K562 (cell line): Measurements from ENCODE around the gene GIT2. TPM values are rescaled to one million over a fixed set of nuclear protein-coding genes. Genes with fewer than 3 reads are reported as not detected.

Source experiments
- CXXC5 ChIP-seq: fragments of 250-450 bp; sonication (Bioruptor Pico); IDR thresholded peaks from 2 replicates; pipeline ENCODE4 v1.8.0; 2022; ENCODE audit warnings: inconsistent platforms, mild to moderate bottlenecking, moderate library complexity
- HBP1 ChIP-seq: fragments of 450-650 bp; formaldehyde crosslinking; IDR thresholded peaks from 2 replicates; pipeline ENCODE4 v1.4.0; 2022; ENCODE audit warnings: missing genetic modification characterization
- MAX ChIP-seq: sonication (generic); formaldehyde crosslinking; IDR thresholded peaks from 2 replicates; pipeline ENCODE4 v1.9.0; 2022; ENCODE audit warnings: mild to moderate bottlenecking, missing genetic modification reagents
- MAZ ChIP-seq, 2 experiments: fragments of 450-650 bp in 1 of 2; sonication (generic) in 1 of 2; formaldehyde crosslinking; IDR thresholded peaks in 1 of 2; conservative IDR thresholded peaks in 1 of 2; 2 replicates each; pipeline versions ENCODE4 v1.4.0 to v1.5.0; 2020; ENCODE audit warnings: mild to moderate bottlenecking in 1 of 2, missing genetic modification reagents in 1 of 2
- NR2C2 ChIP-seq, 2 experiments: fragments of 200-800 bp in 1 of 2; sonication (Bioruptor generic) in 1 of 2; sonication (generic) in 1 of 2; formaldehyde crosslinking in 1 of 2; IDR thresholded peaks; 2 replicates each; pipeline versions ENCODE4 v1.6.1 to v1.8.0; 2016 to 2022; ENCODE audit warnings: mild to moderate bottlenecking in 1 of 2, missing compliant biosample characterization in 1 of 2, missing genetic modification characterization in 1 of 2, missing genetic modification reagents in 1 of 2
- PTTG1 ChIP-seq: fragments of 450-650 bp; IDR thresholded peaks from 2 replicates; pipeline ENCODE4 v1.6.1; 2016; ENCODE audit warnings: low read depth, mild to moderate bottlenecking, missing genetic modification characterization, missing compliant biosample characterization
- RAD51 ChIP-seq: fragments of 450-650 bp; IDR thresholded peaks from 2 replicates; pipeline ENCODE4 v1.7.1; 2016; ENCODE audit warnings: low read depth, mild to moderate bottlenecking, borderline replicate concordance
- RCOR1 ChIP-seq, 2 experiments: IDR thresholded peaks; 2 replicates each; pipeline ENCODE4 v1.6.1; 2012; ENCODE audit warnings: low read depth in 2 of 2, low read length in 2 of 2, borderline replicate concordance in 1 of 2, improper control_type of control experiment in 1 of 2
- REST ChIP-seq, 2 experiments: fragments of 450-650 bp; formaldehyde crosslinking in 1 of 2; IDR thresholded peaks; 2 replicates each; pipeline versions ENCODE4 v1.4.0 to v1.6.1; 2014 to 2020; ENCODE audit warnings: mild to moderate bottlenecking in 2 of 2, borderline replicate concordance in 1 of 2, low read depth in 1 of 2
- SIN3A ChIP-seq, 2 experiments: fragments of 150-350 bp in 1 of 2; IDR thresholded peaks; 2 replicates each; pipeline ENCODE4 v1.6.1; 2011 to 2016; ENCODE audit warnings: borderline replicate concordance in 2 of 2, low read depth in 2 of 2, low read length in 2 of 2, mild to moderate bottlenecking in 2 of 2, moderate library complexity in 2 of 2; ENCODE audit not compliant: control insufficient read depth in 1 of 2
- SMAD3 ChIP-seq: fragments of 450-650 bp; formaldehyde crosslinking; conservative IDR thresholded peaks from 2 replicates; pipeline ENCODE4 v1.4.0; 2020; ENCODE audit warnings: mild to moderate bottlenecking
- SPI1 ChIP-seq: IDR thresholded peaks from 2 replicates; pipeline ENCODE4 v1.6.1; 2011; ENCODE audit warnings: low read depth, low read length, control low read depth, borderline replicate concordance
- TBP ChIP-seq: optimal IDR thresholded peaks from 2 replicates; pipeline ENCODE3; 2011; ENCODE audit warnings: low read depth, low read length, improper control_type of control experiment
- USF2 ChIP-seq: sonication (generic); formaldehyde crosslinking; IDR thresholded peaks from 2 replicates; pipeline ENCODE4 v1.5.0; 2020; ENCODE audit warnings: missing genetic modification reagents
- polyA plus RNA-seq, 8 experiments: library from polyadenylated mRNA; depleted of rRNA in 4 of 8; stranded (reverse) in 5 of 8; unstranded in 3 of 8; fragments of >200 nt; fragmentation: Nextera tagmentation in 2 of 8; fragmentation: Illumina TruSeq in 1 of 8; extraction: Ambion mirVana in 2 of 8; extraction: Trizol in 1 of 8; gene quantifications; 2 replicates each; pipeline versions ENCODE4 v1.2.1 to v1.2.3, GENCODE V29; 2011 to 2014; ENCODE audit warnings: inconsistent platforms in 1 of 8, missing spikeins in 1 of 8
- total RNA-seq, 7 experiments: library from RNA; depleted of rRNA in 6 of 7; stranded (reverse); fragments of >200 nt in 6 of 7; fragmentation: Illumina TruSeq in 2 of 7; extraction: Trizol in 2 of 7; gene quantifications; 2 replicates each; pipeline versions ENCODE4 v1.2.1 to v1.2.3, GENCODE V29; 2011 to 2021; ENCODE audit warnings: low replicate concordance in 1 of 7

The GIT2 gene
- total and polyA plus RNA-seq, 9 of the 15 experiments (the other 6 are each of a cell fraction or from before 2014, with no cell fraction given): 4.0 to 30.4 (median 23.5) TPM

GRCh38 chr12:109995686-109996482, at the start of gene GIT2 (continued):
- TF ChIP-seq HBP1 (CRISPR knock-in tag) (no peak), MAZ (CRISPR knock-in tag; conservative IDR thresholded peaks at IDR 0.05 in 1 of 2, IDR thresholded peaks at IDR 0.05 in 1 of 2) (peak in 1 of 2 experiments; percentile 41; a peak in 2 of 4 replicates), NR2C2 (CRISPR knock-in tag; IDR thresholded peaks at IDR 0.05) (peak; percentile 45; the same call in 1 of the 2 replicates), NR2C2 (tag; IDR thresholded peaks at IDR 0.05) (peak; percentile 81), SPI1 (0 out of 2 replicates have a peak, but pooled peaks have one; percentile 15), CXXC5 (CRISPR knock-in tag) (peak; percentile 74; the same call in 1 of the 2 replicates), RAD51 (peak; percentile 97), USF2 (CRISPR knock-in tag) (peak; percentile 97), RCOR1 (IDR thresholded peaks at IDR 0.05; ENCODE audit: borderline replicate concordance in 1 of 2, low read depth in 2 of 2, low read length in 2 of 2) (0 out of 4 replicates have a peak, but pooled peaks of 1 of the 2 experiments have one; percentile 9), PTTG1 (no peak), SMAD3 (CRISPR knock-in tag) (no peak), SIN3A (IDR thresholded peaks at IDR 0.05; ENCODE audit: borderline replicate concordance in 2 of 2, control insufficient read depth in 1 of 2, low read depth in 2 of 2, low read length in 2 of 2) (peak; percentile 40 to 45; a peak in 2 of 4 replicates), MAX (CRISPR knock-in tag) (peak; percentile 87), REST (IDR thresholded peaks at IDR 0.05; ENCODE audit: borderline replicate concordance) (peak; percentile 80), REST (CRISPR knock-in tag; IDR thresholded peaks at IDR 0.05; ENCODE audit: low read depth) (0 out of 2 replicates have a peak, but pooled peaks have one; percentile 59), TBP (peak; percentile 42)
